Stimulated activated CD4-positive, alpha-beta T cell treated with anti-CD3 and anti-CD28 coated beads, Interleukin-12 subunit alpha, Interleukin-12 subunit beta, amount 100 ng/mL, for 24 hours (primary cell): ENCODE data around the gene CSHL1.
"Not testable (repeated sequence)": the region's sequence is repeated elsewhere in the genome, so short reads cannot be mapped to it uniquely, and the experiment has no call there.

Experiments used
- DNase-seq, 2 experiments: peaks; one replicate each; pipeline ENCODE4 v3.0.0-alpha.2; 2020; ENCODE audit warnings: low read depth in 2 of 2

The CSHL1 gene

DNA sequence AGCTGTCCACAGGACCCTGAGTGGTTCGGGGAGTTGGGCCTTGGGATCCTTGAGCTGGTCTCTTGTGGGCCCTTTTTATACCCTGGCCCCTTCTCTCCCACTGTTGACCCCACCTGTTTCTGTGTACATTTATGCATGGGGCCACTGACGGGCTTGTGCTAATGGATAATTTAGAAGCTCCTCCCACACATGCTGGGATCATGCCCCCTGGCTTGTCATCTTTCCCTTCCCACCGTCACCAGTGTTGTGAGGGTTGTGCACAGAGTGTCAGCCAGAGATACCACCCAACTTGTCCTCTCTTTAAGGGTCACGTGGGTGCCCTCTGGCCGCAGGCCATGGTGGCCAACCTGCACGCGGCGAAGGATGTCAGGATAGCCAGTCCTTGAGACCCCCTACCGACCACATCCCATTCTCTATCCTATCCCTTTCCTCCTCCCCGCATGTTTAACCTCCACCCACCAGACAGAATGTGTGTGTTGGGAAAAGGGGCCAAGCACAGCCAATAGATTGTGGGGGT is 7.8 kb upstream of the CSHL1 start, which contains the start of gene GH1:
Gene GH1, minus strand, starts transcription at position 51 of the 517 bp plus-strand sequence. CDS start 63 bp downstream, outside the sequence.
- not testable (repeated sequence) for DNase-seq

- no peak for DNase-seq
Observed at GRCh38 chr17:63918305-63918704, 7.2 kb upstream of the CSHL1 start.

DNA sequence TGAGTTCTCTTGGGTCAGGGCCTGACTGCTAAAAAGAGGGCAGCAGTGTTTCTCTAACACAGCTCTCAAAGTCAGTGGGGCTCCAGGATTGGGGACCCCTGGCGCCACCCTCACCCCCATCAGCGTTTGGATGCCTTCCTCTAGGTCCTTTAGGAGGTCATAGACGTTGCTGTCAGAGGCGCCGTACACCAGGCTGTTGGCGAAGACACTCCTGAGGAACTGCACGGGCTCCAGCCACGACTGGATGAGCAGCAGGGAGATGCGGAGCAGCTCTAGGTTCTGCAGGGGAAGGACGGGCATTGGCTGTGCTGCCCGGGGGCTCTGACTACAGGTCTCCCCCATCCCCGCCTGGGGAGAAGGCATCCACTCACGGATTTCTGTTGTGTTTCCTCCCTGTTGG is 6.6 kb upstream of the CSHL1 start:
- no peak for DNase-seq

DNA sequence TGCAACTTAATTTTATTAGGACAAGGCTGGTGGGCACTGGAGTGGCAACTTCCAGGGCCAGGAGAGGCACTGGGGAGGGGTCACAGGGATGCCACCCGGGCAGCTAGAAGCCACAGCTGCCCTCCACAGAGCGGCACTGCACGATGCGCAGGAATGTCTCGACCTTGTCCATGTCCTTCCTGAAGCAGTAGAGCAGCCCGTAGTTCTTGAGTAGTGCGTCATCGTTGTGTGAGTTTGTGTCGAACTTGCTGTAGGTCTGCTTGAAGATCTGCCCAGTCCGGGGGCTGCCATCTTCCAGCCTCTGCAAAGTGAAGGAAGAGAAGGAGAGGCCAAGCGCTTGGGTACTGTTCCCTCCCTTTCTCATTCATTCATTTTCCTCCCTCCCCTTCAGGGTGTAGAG is 6.1 kb upstream of the CSHL1 start:
- not testable (repeated sequence) for DNase-seq

GRCh38 chr17:63916566-63917185 is 5.6 kb upstream of the CSHL1 start:
- DNase-seq = no peak

DNA sequence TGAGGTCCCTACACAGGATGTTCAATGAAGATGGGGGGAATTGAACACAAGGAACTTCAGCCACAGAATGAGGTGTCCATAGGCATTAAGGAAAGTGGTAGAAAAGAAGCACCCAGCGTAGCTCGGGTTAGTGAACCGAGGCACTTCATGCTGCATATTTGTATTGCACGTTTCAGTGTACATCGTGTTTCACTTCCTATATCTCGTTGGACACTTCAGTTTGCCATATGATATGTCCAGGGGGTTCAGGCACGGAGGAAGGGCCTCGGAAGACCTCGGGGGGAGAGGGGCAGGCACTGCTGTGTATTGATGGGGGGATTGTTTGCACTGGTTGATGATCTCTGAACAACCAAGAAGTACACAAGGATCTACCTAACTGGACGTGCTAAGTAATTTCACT is 4.7 kb upstream of the CSHL1 start:
- DNase-seq = not testable (repeated sequence)

DNA sequence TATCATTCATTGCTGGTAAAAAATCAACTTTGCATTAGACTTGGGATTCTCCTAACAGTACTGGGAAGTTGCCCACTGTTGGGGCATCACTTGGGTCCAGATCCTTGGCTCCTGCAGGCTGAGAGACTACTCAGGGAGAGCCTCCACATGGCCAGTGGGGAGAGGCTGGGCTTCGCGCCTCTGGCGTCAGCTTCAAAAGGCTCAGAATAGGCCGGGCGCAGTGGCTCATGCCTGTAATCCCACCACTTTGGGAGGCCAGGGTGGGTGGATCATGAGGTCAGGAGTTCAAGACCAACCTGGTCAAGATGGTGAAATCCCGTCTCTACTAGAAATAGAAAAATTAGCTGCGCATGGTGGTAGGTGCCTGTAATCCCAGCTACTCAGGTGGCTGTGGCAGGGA is 3.4 kb upstream of the CSHL1 start:
- no peak for DNase-seq

DNA sequence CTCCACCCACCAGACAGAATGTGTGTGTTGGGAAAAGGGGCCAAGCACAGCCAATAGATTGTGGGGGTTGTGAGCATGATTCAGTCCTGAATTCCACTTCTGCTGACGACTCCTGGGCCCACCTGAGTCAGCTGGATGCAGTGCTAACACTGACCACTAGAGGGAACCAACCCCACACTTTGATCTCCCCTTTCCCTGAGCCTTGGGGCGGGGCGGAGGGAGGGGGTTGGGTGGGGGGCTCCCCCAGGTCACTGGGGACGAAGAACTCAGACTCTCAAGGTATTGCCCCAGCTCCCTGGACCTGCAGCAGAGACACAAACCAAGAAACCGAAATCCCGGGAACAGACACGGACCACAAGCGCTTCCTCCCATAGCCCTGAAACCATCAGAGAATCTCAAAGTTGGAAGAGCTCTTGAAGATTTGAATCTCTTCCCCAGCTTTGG is 621 bp upstream of the CSHL1 start:
- DNase-seq = peak; percentile 39 to 69

DNA sequence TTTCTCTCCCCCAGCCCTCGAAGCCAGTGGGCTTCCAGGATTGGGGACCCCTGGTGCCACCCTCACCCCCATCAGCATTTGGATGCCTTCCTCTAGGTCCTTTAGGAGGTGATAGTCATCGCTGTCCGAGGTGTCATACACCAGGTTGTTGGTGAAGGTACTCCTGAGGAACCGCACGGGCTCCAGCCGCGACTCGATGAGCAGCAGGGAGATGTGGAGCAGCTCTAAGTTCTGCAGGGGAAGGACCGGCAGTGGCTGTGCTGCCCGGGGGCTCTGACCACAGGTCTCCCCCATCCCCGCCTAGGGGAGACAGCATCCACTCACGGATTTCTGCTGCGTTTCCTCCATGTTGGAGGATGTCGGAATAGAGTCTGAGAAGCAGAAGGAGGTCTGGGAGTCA is 962 bp downstream of the CSHL1 start:
- DNase-seq = no peak

DNA sequence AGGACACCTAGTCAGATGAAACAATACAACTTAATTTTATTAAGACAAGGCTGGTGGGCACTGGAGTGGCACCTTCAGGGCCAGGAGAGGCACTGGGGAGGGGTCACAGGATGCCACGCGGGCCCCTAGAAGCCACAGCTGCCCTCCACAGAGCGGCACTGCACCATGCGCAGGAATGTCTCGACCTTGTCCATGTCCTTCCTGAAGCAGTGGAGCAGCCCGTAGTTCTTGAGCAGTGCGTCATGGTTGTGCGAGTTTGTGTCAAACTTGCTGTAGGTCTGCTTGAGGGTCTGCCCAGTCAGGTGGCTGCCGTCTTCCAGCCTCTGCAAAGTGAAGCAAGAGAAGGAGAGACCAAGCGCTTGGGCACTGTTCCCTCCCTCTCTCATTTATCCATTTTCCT is 1.5 kb downstream of the CSHL1 start:
- DNase-seq = not testable (repeated sequence)

DNA sequence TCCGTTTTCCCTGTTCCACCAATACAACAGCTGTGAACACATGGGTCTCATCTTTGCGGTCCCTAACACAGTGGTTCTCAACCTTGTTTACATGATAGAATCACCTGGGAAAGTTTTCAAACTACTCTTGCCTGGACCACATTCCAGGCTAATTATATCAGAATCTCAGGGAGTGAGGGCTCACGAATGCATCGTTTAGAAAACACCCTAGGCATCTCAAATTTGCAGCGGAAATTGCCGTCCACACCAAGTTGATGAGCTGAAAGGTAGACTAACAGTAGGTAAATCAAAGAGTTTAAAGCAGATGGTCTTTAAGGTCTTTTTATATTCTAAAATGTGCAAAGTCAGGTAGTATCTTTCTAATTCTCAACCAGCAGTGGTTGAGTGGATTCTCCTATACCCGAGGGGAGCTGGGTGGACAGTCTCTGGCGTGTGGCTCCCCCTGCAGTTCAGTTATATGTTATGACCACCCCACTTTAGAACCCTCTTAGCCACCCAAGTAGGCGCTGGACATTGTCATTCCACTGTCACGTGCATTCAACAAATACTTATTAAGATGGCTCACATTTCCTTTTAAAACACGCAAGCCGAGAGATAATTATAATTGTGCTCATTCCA is 3.8 kb downstream of the CSHL1 start:
- not testable (repeated sequence) for DNase-seq

- DNase-seq = not testable (repeated sequence)
Observed at GRCh38 chr17:63904796-63905195, 6.3 kb downstream of the CSHL1 start.

DNA sequence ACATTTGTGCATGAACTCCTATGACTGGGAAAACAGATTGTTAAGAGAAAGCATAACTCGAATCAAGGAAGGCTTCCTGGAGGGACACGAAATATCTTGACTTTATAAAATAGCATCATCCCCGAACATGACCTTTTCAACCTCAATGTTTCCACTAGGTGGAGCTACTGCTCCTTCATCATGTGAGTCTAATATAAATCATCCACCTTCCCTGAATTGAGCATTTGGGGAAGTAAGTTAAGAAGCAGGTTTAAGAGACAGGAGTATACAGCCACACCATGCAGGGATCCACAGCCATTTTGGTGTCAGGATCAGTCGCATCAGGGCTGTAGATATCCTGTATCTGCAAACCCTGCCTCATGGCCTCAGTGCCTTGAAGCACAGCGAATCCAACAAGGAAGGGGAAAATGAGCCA is 7.3 kb downstream of the CSHL1 start:
- not testable (repeated sequence) for DNase-seq

DNA sequence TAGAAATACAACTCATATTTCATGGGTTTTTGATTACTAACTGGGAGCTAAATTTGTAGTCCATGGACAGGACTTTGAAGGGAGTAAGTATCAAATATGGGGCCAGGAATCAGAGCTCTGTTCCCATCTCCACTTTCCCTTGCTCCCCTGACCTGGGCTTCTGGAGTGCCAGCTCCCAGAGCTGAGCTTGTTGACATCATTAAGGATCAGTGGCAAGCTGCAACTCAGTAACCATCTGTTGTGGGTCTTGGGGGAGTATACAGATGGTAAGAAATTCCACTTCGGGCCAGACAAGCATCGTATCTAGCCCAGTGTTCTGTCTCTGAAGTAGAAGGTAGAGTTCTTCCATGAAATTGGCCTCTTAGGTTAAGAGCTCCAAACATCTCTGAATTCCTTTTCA is 9.1 kb downstream of the CSHL1 start:
- not testable (repeated sequence) for DNase-seq

- DNase-seq = peak in 1 of 2 experiments; percentile 11
Observed at GRCh38 chr17:63898899-63899798, 11.9 kb downstream of the CSHL1 start.

DNA sequence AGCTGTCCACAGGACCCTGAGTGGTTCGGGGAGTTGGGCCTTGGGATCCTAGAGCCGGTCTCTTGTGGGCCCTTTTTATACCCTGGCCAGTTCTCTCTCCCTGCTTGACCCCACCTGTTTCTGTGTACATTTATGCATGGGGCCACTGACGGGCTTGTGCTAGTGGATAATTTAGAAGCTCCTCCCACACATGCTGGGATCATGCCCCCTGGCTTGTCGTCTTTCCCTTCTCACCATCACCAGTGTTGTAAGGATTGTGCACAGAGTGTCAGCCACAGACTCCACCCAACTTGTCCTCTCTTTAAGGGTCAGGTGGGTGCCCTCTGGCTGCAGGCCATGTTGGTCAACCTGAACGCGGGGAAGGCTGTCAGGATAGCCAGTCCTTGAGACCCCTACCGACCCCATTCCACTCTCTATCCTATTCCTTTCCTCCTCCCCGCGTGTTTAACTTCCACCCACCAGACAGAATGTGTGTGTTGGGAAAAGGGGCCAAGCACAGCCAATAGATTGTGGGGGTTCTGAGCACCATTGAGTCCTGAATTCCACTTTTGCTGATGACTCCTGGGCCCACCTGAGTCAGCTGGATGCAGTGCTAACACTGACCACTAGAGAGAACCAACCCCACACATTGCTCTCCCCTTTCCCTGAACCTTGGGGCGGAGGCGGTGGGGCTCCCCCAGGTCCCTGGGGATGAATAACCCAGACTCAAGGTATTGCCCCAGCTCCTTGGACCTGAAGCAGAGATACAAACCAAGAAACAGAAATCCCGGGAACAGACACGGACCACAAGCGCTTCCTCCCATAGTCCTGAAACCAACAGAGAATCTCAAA is 14.3 kb downstream of the CSHL1 start, which contains the start of gene CSH1:
Gene CSH1, minus strand, starts transcription at position 51 of the 831 bp plus-strand sequence. CDS start 63 bp downstream, outside the sequence.
- not testable (repeated sequence) for DNase-seq

DNA sequence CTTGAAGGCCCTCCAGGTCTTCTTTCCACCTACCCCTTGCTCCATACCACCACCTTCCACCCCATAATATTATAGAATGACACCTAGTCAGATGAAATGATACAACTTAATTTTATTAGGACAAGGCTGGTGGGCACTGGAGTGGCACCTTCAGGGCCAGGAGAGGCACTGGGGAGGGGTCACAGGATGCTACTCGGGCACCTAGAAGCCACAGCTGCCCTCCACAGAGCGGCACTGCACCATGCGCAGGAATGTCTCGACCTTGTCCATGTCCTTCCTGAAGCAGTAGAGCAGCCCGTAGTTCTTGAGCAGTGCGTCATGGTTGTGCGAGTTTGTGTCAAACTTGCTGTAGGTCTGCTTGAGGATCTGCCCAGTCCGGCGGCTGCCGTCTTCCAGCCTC is 16.2 kb downstream of the CSHL1 start:
- not testable (repeated sequence) for DNase-seq

DNA sequence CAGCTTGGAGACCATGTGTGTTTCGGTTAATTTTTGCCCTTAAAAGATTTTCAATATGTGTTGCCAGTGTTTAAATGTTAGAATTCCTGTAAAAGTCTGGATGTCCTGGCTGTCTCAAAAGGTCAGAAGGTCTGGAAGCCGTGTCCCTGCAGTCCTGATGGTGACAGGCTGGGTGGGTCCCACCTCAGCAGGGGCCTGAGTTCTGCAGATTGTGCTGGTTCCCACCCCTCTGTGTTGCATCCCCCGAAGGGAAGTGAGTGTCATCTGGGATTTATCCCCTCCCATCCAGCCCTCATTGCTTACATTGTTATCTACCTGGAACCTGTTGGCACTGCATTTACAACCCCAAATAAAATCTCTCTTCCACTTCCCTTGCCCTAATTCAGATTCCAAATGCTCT is 17.0 kb downstream of the CSHL1 start:
- DNase-seq = not testable (repeated sequence)

DNA sequence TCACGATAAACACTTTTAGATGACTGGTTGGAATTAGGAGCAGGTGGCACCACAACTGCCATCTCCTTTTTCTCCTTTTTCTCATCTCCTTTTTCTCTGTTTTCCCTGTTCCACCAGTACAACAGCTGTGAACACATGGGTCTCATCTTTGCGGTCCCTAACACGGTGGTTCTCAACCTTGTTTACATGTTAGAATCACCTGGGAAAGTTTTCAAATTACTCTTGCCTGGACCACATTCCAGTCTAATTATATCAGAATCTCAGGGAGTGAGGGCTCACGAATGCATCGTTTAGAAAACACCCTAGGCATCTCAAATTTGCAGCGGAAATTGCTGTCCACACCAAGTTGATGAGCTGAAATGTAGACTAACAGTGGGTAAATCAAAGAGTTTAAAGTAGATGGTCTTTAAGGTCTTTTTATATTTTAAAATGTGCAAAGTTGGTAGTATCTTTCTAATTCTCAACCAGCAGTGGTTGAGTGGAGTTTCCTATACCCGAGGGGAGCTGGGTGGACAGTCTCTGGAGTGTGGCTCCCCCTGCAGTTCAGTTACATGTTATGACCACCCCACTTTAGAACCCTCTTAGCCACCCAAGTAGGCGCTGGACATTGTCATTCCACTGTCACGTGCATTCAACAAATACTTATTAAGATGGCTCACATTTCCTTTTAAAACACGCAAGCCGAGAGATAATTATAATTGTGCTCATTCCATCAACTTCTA is 18.6 kb downstream of the CSHL1 start:
- DNase-seq = not testable (repeated sequence)
